K562 (cell line): ENCODE data around the gene MYMX. TPM values are rescaled to one million over a fixed set of nuclear protein-coding genes. Genes with fewer than 3 reads are reported as not detected.

Experiments
- ATAC-seq: fragments of 200-7000 bp; cut with Tn5 transposase; 3 replicates; pipeline ENCODE4 v1.9.1; 2020; ENCODE audit warnings: moderate library complexity
- BruUV-seq: library from RNA; stranded (reverse); fragments of 400-500 nt; replicated peaks from 2 replicates; lab custom pipeline; 2021; lab: Mats Ljungman, UMichigan
- CTCF ChIA-PET: fragments of 300-600 bp; formaldehyde crosslinking; extraction: SDS; loops from one replicate; lab custom pipeline; 2021; ENCODE audit warnings: low intra/inter-chr PET ratio; lab: Yijun Ruan, JAX
- POLR2A ChIA-PET: fragments of 300-600, 350-650 bp; sonication (Branson Sonifier 250); formaldehyde crosslinking; extraction: SDS; loops from one replicate; lab custom pipeline; 2021; ENCODE audit warnings: antibody characterized with exemption, inconsistent platforms; lab: Yijun Ruan, JAX
- DNase-seq, 4 experiments: peaks; one replicate each; pipeline versions ENCODE4 v3.0.0 to v3.0.0-alpha.2; 2011 to 2018; ENCODE audit warnings: low spot score in 3 of 4, mixed read lengths in 3 of 4; ENCODE audit errors: extremely low read depth in 1 of 4
- FAIRE-seq: peaks from 2 replicates; lab custom pipeline; 2011; peaks lifted over from hg19 to GRCh38; lab: Jason Lieb, UNC
- H2AFZ ChIP-seq: 2 replicates; pipeline ENCODE4 v1.6.0; 2011; ENCODE audit warnings: low read depth, low read length, control low read depth, inconsistent platforms
- H3K27ac ChIP-seq: fragments of 200-600 bp; 3 replicates; pipeline ENCODE4 v1.8.0; 2011; ENCODE audit warnings: low read depth, mild to moderate bottlenecking, control low read depth, inconsistent platforms, low read length, moderate library complexity, mixed read lengths; ENCODE audit errors: extremely low read depth
- H3K27me3 ChIP-seq, 2 experiments: fragments of 300-600 bp in 1 of 2; 2 replicates in 1 of 2; 3 replicates in 1 of 2; pipeline versions ENCODE4 v1.6.0 to v1.8.0; 2011; ENCODE audit warnings: inconsistent platforms in 2 of 2, low read length in 2 of 2, mild to moderate bottlenecking in 1 of 2, mixed read lengths in 1 of 2, moderate library complexity in 1 of 2; ENCODE audit not compliant: control insufficient read depth in 2 of 2, insufficient read depth in 2 of 2
- H3K36me3 ChIP-seq: fragments of 300-600 bp; 3 replicates; pipeline ENCODE4 v1.8.0; 2011; ENCODE audit warnings: mild to moderate bottlenecking, low read length, inconsistent platforms; ENCODE audit not compliant: control insufficient read depth, insufficient read depth
- H3K4me1 ChIP-seq, 2 experiments: fragments of 200-600 bp in 1 of 2; replicated peaks in 1 of 2; 2 replicates in 1 of 2; 3 replicates in 1 of 2; pipeline versions ENCODE4 v1.5.1 to v1.8.0; 2011; ENCODE audit warnings: inconsistent platforms in 2 of 2, low read length in 2 of 2, mild to moderate bottlenecking in 1 of 2, mixed read lengths in 1 of 2, moderate library complexity in 1 of 2; ENCODE audit not compliant: control insufficient read depth in 2 of 2, insufficient read depth in 2 of 2
- H3K4me2 ChIP-seq: 2 replicates; pipeline ENCODE4 v1.6.1; 2011; ENCODE audit warnings: low read length, control low read depth, inconsistent platforms, mixed read lengths; ENCODE audit not compliant: insufficient read depth
- H3K4me3 ChIP-seq: fragments of 200-600 bp; sonication (generic), shearing (Covaris generic); 2 replicates; pipeline ENCODE4 v1.5.1; 2016; ENCODE audit warnings: control low read depth, inconsistent platforms
- H3K79me2 ChIP-seq: fragments of 200-600 bp; 3 replicates; pipeline ENCODE4 v1.8.0; 2011; ENCODE audit warnings: low read length, inconsistent platforms; ENCODE audit not compliant: control insufficient read depth, insufficient read depth
- H3K9ac ChIP-seq, 2 experiments: 2 replicates each; pipeline versions ENCODE4 v1.6.0 to v1.6.1; 2011; ENCODE audit warnings: low read depth in 2 of 2, low read length in 2 of 2, control low read depth in 1 of 2, inconsistent platforms in 1 of 2, mild to moderate bottlenecking in 1 of 2, mixed read lengths in 1 of 2; ENCODE audit not compliant: insufficient read depth in 1 of 2
- H3K9me1 ChIP-seq: one replicate; pipeline ENCODE4 v1.6.0; 2011; ENCODE audit warnings: inconsistent platforms, mild to moderate bottlenecking, low read length, moderate library complexity; ENCODE audit not compliant: control insufficient read depth, insufficient read depth
- H3K9me3 ChIP-seq: replicated peaks from 2 replicates; pipeline ENCODE4 v1.5.1; 2011; ENCODE audit warnings: low read depth, low read length, inconsistent platforms; ENCODE audit not compliant: control insufficient read depth, insufficient read depth
- H4K20me1 ChIP-seq: replicated peaks from 2 replicates; pipeline ENCODE4 v1.6.1; 2011; ENCODE audit warnings: low read length, inconsistent platforms, mixed read lengths; ENCODE audit not compliant: control insufficient read depth, insufficient read depth
- BCOR ChIP-seq: fragments of 450-650 bp; IDR thresholded peaks from 2 replicates; pipeline ENCODE4 v1.6.1; 2016
- CEBPB ChIP-seq: fragments of 450-650 bp; IDR thresholded peaks from 2 replicates; pipeline ENCODE4 v1.6.1; 2016; ENCODE audit warnings: missing genetic modification characterization, missing compliant biosample characterization
- EP400 ChIP-seq: fragments of 450-650 bp; IDR thresholded peaks from 2 replicates; pipeline ENCODE4 v1.6.1; 2017; ENCODE audit warnings: antibody characterized with exemption, mild to moderate bottlenecking, moderate library complexity
- ETS2 ChIP-seq: IDR thresholded peaks from 2 replicates; pipeline ENCODE4 v1.6.1; 2016; ENCODE audit warnings: borderline replicate concordance, missing genetic modification characterization, mild to moderate bottlenecking, moderate library complexity, missing compliant biosample characterization; ENCODE audit not compliant: poor library complexity, severe bottlenecking
- LCOR ChIP-seq: sonication (generic); formaldehyde crosslinking; IDR thresholded peaks from 2 replicates; pipeline ENCODE4 v1.8.0; 2022; ENCODE audit warnings: mild to moderate bottlenecking, missing genetic modification reagents
- MED1 ChIP-seq: sonication (generic); formaldehyde crosslinking; IDR thresholded peaks from 2 replicates; pipeline ENCODE4 v1.8.1; 2023; ENCODE audit warnings: missing genetic modification reagents, borderline replicate concordance
- PHTF2 ChIP-seq: fragments of 250-450 bp; sonication (Bioruptor Pico); IDR thresholded peaks from 2 replicates; pipeline ENCODE4 v1.5.0; 2021; ENCODE audit warnings: mild to moderate bottlenecking
- POLR2A ChIP-seq: fragments of 450-650 bp; conservative IDR thresholded peaks from 2 replicates; pipeline ENCODE4 v1.6.1; 2016
- RCOR1 ChIP-seq, 2 experiments: IDR thresholded peaks; 2 replicates each; pipeline ENCODE4 v1.6.1; 2012; ENCODE audit warnings: low read depth in 2 of 2, low read length in 2 of 2, borderline replicate concordance in 1 of 2, improper control_type of control experiment in 1 of 2
- TSC22D4 ChIP-seq: fragments of 450-650 bp; IDR thresholded peaks from 2 replicates; pipeline ENCODE4 v1.6.1; 2016; ENCODE audit warnings: missing genetic modification characterization, missing biosample characterization, control low read depth
- ZFP36 ChIP-seq: fragments of 150-350 bp; IDR thresholded peaks from 2 replicates; pipeline ENCODE4 v1.6.1; 2018; ENCODE audit warnings: low read length, low read depth; ENCODE audit not compliant: partially characterized antibody
- ZNF354B ChIP-seq: fragments of 250-450 bp; sonication (Bioruptor Pico); IDR thresholded peaks from 2 replicates; pipeline ENCODE4 v1.4.0; 2020
- WGBS: fragments of 100-300 bp; shearing (Covaris generic); methylation state at CpG from one replicate; pipeline ENCODE4 v1.1.6; 2016; ENCODE audit warnings: low coverage, mixed read lengths; ENCODE audit not compliant: insufficient coverage; ENCODE audit errors: missing lambda C conversion rate; 5-methylcytosine and 5-hydroxymethylcytosine counted together
- in situ Hi-C: fragments of 300-500 bp; cut with MboI; formaldehyde crosslinking; loops from 4 replicates; pipeline ENCODE4 v1.15.0; 2018; ENCODE audit warnings: inconsistent platforms, mixed read lengths
- intact Hi-C: fragments of 100-400 bp; cut with micrococcal nuclease; formaldehyde crosslinking; loops from 2 replicates; pipeline ENCODE4 v1.14.2; 2022
- polyA plus RNA-seq, 8 experiments: library from polyadenylated mRNA; depleted of rRNA in 4 of 8; stranded (reverse) in 5 of 8; unstranded in 3 of 8; fragments of >200 nt; fragmentation: Nextera tagmentation in 2 of 8; fragmentation: Illumina TruSeq in 1 of 8; extraction: Ambion mirVana in 2 of 8; extraction: Trizol in 1 of 8; gene quantifications; 2 replicates each; pipeline versions ENCODE4 v1.2.1 to v1.2.3, GENCODE V29; 2011 to 2014; ENCODE audit warnings: inconsistent platforms in 1 of 8, missing spikeins in 1 of 8
- total RNA-seq, 7 experiments: library from RNA; depleted of rRNA in 6 of 7; stranded (reverse); fragments of >200 nt in 6 of 7; fragmentation: Illumina TruSeq in 2 of 7; extraction: Trizol in 2 of 7; gene quantifications; 2 replicates each; pipeline versions ENCODE4 v1.2.1 to v1.2.3, GENCODE V29; 2011 to 2021; ENCODE audit warnings: low replicate concordance in 1 of 7
- TF ChIP-seq, protein P1 (sequence below): fragments of 200-800 bp; sonication (Bioruptor generic); IDR thresholded peaks from 2 replicates; pipeline ENCODE4 v1.6.1; 2016; ENCODE audit warnings: missing genetic modification characterization, missing compliant biosample characterization

MYMX gene
- total and polyA plus RNA-seq, 9 of the 15 experiments (the other 6 are each of a cell fraction or from before 2014, with no cell fraction given): 0.12 TPM; not detected in 8

GRCh38 chr6:44211284-44211683, 5.4 kb upstream of the MYMX start:
- Histone ChIP-seq H3K27ac (no peak overlapping the region), H2AFZ (no peak overlapping the region), H3K4me1 (peaks cover 7 to 8% of the 10 kb centered on the region in 2 experiments; a peak in 4 of 5 replicates), H3K9ac (no peak overlapping the region), H3K9me3 (no peaks in the 10 kb centered on the region), H3K4me3 (no peak overlapping the region), H3K79me2 (no peaks in the 10 kb centered on the region), H3K27me3 (no peaks in the 10 kb centered on the region), H3K36me3 (no peaks in the 10 kb centered on the region), H4K20me1 (no peaks in the 10 kb centered on the region), H3K4me2 (no peak overlapping the region), H3K9me1 (no peaks in the 10 kb centered on the region)
- ATAC-seq: no peak
- TF ChIP-seq CEBPB (tag) (peak; percentile 64; the same call in 1 of the 2 replicates), RCOR1 (IDR thresholded peaks at IDR 0.05; ENCODE audit: borderline replicate concordance in 1 of 2, low read depth in 2 of 2, low read length in 2 of 2) (no peak)
- 35% methylated on average over 2 of the region's 3 CpGs for WGBS
- FAIRE-seq: no peak
- POLR2A ChIA-PET: interaction anchor here (0.6 to 2.9 kb wide), 2 partner anchors 36 to 212 kb away, joined by 3 to 16 read pairs; partner anchors contain the start of gene HSP90AB1
- in situ Hi-C loops: no loop called here
- CTCF ChIA-PET: no interaction called here
- no peak for DNase-seq
- intact Hi-C loops: no loop called here
- BruUV-seq: no TSS peak

DNA sequence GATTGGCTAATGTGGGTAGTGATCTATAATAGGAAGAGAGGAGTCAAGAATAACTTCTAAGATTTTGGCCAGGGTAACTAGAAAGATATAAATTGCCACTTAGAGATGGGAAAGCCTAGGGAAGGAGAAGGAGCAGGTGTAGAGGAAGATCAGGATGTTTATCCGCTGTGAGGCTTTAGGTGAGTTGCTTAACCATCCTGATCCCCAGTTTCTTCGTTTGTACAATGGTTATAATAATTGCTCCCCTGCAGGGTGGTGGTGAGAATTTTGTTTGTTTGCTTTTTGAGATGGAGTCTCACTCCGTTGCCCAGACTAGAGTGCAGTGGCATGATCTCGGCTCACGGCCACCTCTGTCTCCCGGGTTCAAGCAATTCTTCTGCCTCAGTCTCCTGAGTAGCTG, 2.4 kb upstream of the MYMX start:
- in situ Hi-C loops (no loop called here), intact Hi-C loops (no loop called here)
- Histone ChIP-seq H3K27me3 (no peaks in the 10 kb centered on the region), H3K79me2 (no peaks in the 10 kb centered on the region), H3K9me3 (no peaks in the 10 kb centered on the region), H3K4me1 (peaks cover 24 to 26% of the 10 kb centered on the region in 2 experiments), H3K9ac (no peak overlapping the region), H3K36me3 (no peaks in the 10 kb centered on the region), H3K4me2 (no peak overlapping the region), H2AFZ (no peak overlapping the region), H3K4me3 (no peak overlapping the region), H3K9me1 (no peaks in the 10 kb centered on the region), H4K20me1 (no peaks in the 10 kb centered on the region), H3K27ac (no peak overlapping the region)
- BruUV-seq: no TSS peak
- no peak for ATAC-seq
- no peak for DNase-seq
- POLR2A ChIA-PET: interaction anchor here (0.7 to 1.6 kb wide), 2 partner anchors 14 to 32 kb away, joined by 3 to 4 read pairs; partner anchors contain the start of gene HSP90AB1
- WGBS: 25% methylated on average over 6 of the region's 6 CpGs
- CTCF ChIA-PET: no interaction called here
- no peak for FAIRE-seq
- TF ChIP-seq BCOR (peak; percentile 49), LCOR (CRISPR knock-in tag) (no peak), ZFP36 (peak; percentile 56), ETS2 (tag) (no peak), PHTF2 (no peak), POLR2A (no peak), EP400 (no peak), MED1 (CRISPR knock-in tag) (no peak), ZNF354B (CRISPR knock-in tag) (no peak), TSC22D4 (tag) (no peak)
- TF ChIP-seq, protein P1, sequence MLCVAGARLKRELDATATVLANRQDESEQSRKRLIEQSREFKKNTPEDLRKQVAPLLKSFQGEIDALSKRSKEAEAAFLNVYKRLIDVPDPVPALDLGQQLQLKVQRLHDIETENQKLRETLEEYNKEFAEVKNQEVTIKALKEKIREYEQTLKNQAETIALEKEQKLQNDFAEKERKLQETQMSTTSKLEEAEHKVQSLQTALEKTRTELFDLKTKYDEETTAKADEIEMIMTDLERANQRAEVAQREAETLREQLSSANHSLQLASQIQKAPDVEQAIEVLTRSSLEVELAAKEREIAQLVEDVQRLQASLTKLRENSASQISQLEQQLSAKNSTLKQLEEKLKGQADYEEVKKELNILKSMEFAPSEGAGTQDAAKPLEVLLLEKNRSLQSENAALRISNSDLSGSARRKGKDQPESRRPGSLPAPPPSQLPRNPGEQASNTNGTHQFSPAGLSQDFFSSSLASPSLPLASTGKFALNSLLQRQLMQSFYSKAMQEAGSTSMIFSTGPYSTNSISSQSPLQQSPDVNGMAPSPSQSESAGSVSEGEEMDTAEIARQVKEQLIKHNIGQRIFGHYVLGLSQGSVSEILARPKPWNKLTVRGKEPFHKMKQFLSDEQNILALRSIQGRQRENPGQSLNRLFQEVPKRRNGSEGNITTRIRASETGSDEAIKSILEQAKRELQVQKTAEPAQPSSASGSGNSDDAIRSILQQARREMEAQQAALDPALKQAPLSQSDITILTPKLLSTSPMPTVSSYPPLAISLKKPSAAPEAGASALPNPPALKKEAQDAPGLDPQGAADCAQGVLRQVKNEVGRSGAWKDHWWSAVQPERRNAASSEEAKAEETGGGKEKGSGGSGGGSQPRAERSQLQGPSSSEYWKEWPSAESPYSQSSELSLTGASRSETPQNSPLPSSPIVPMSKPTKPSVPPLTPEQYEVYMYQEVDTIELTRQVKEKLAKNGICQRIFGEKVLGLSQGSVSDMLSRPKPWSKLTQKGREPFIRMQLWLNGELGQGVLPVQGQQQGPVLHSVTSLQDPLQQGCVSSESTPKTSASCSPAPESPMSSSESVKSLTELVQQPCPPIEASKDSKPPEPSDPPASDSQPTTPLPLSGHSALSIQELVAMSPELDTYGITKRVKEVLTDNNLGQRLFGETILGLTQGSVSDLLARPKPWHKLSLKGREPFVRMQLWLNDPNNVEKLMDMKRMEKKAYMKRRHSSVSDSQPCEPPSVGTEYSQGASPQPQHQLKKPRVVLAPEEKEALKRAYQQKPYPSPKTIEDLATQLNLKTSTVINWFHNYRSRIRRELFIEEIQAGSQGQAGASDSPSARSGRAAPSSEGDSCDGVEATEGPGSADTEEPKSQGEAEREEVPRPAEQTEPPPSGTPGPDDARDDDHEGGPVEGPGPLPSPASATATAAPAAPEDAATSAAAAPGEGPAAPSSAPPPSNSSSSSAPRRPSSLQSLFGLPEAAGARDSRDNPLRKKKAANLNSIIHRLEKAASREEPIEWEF (CRISPR knock-in tag): no peak
